HFFc6 (cell line): ENCODE results near the gene KRT9. TPM values are rescaled to one million over a fixed set of nuclear protein-coding genes. Genes with fewer than 3 reads are reported as not detected.
A peak's percentile ranks its signal among the peaks of the same experiment; 100 is the strongest.
"Not testable (repeated sequence)": the region's sequence is repeated elsewhere in the genome, so short reads cannot be mapped to it uniquely, and the experiment has no call there.

Source experiments
- DNase-seq: peaks from one replicate; pipeline ENCODE4 v3.0.0-alpha.2; 2018
- H3K27ac Mint-ChIP-seq: 2 replicates; pipeline ENCODE4 v1.8.0; 2020; ENCODE audit warnings: mild to moderate bottlenecking, mixed read lengths
- H3K27me3 Mint-ChIP-seq: 2 replicates; pipeline ENCODE4 v1.8.0; 2021; ENCODE audit warnings: mild to moderate bottlenecking, moderate library complexity, mixed read lengths; ENCODE audit not compliant: insufficient read depth
- H3K36me3 Mint-ChIP-seq: 2 replicates; pipeline ENCODE4 v1.8.0; 2021; ENCODE audit warnings: low read depth, mixed read lengths
- H3K4me1 Mint-ChIP-seq: 2 replicates; pipeline ENCODE4 v1.8.0; 2020; ENCODE audit warnings: low read depth, mixed read lengths
- H3K4me3 Mint-ChIP-seq: 2 replicates; pipeline ENCODE4 v1.8.0; 2020; ENCODE audit warnings: mild to moderate bottlenecking, moderate library complexity, mixed read lengths
- H3K9me3 Mint-ChIP-seq: 2 replicates; pipeline ENCODE4 v1.8.0; 2020; ENCODE audit warnings: mild to moderate bottlenecking, mixed read lengths
- total RNA-seq, 6 experiments: library from RNA; stranded (reverse); fragmentation: NEBNext Ultra II Directional; extraction: Animal tissue kit (Norgen Biotek cat#: 25700); gene quantifications; 2 replicates in 1 of 6; 3 replicates in 5 of 6; pipeline ENCODE4 v1.2.3, GENCODE V29; 2021
- TF ChIP-seq, protein P1 (sequence below): fragments of 200-600 bp; sonication (generic); IDR thresholded peaks from 2 replicates; pipeline ENCODE4 v1.5.0; 2021; ENCODE audit warnings: antibody characterized with exemption, mild to moderate bottlenecking

KRT9 gene
- total RNA-seq, 6 experiments from 2014 or later: not detected

DNA sequence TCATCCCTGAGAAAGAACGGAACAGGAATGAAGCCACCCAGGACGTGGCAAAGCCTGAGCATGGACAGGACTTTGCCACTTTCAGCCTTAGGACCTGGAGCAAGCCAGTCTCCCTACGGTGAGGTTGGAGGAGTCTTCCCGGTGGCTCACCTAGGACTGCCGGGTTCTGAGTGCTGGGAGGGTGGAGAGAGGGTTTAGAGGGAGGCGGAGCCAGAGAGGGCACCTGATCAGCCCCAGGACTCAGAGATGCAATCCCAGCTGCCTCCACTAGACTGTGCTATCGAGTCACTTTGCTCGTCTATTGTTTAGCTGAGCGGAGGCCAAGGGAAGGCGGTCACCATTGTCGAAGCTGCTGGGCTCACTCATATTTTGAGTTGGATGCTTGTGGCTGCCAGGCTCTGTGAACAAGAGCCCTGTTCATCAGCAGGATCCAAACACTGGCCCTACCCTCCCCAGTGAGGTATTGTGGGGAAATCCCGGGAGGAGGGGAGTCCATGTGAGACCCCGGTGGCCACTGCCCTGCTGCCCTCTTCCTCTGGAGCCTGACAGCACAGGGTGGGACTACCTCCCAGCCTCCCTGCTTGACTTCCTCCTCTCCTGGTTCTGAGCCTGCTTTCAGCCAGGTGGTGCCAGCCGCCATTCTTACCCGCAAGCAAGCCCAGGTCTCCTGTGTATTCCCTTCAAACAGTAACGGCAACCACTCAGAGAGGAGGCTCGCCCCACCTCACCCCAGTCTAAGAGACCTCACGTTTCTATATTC lies 7.8 kb upstream of the KRT9 start:
- TF ChIP-seq, protein P1, sequence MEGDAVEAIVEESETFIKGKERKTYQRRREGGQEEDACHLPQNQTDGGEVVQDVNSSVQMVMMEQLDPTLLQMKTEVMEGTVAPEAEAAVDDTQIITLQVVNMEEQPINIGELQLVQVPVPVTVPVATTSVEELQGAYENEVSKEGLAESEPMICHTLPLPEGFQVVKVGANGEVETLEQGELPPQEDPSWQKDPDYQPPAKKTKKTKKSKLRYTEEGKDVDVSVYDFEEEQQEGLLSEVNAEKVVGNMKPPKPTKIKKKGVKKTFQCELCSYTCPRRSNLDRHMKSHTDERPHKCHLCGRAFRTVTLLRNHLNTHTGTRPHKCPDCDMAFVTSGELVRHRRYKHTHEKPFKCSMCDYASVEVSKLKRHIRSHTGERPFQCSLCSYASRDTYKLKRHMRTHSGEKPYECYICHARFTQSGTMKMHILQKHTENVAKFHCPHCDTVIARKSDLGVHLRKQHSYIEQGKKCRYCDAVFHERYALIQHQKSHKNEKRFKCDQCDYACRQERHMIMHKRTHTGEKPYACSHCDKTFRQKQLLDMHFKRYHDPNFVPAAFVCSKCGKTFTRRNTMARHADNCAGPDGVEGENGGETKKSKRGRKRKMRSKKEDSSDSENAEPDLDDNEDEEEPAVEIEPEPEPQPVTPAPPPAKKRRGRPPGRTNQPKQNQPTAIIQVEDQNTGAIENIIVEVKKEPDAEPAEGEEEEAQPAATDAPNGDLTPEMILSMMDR: peak; percentile 82
- H3K4me1 Mint-ChIP-seq: peaks cover 11% of the 10 kb centered on the region

DNA sequence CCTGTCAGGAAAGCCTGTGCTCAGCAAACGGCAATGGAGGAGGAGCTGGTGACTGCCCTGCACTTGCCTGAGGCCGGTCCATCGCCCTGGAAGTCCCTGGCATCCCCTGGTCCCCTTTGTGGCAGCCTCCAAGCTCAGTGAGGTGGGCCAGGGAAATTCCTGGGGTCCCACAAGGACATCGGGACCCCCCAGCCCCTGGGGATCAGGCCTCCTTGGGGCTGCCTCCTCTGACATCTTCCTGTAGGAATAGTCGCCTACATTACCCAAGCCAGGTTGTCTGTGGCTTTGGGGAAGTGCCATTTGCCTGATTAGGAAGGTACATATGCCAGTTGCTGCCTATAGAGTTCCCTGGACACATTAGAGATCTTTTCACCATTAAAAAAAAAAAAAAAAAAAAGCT lies 7.1 kb upstream of the KRT9 start:
- Mint-ChIP-seq H3K27me3 (peaks cover 34% of the 10 kb centered on the region), H3K9me3 (no peaks in the 10 kb centered on the region), H3K27ac (no peak overlapping the region), H3K36me3 (no peaks in the 10 kb centered on the region), H3K4me3 (no peak overlapping the region), H3K4me1 (peaks cover 11% of the 10 kb centered on the region)
- DNase-seq: no peak
- TF ChIP-seq, protein P1: no peak

More for the DNA sequence above, 7.8 kb upstream of the KRT9 start:
- peak; percentile 33 for DNase-seq
- H3K27ac Mint-ChIP-seq: no peak overlapping the region
- H3K36me3 Mint-ChIP-seq: no peaks in the 10 kb centered on the region
- no peaks in the 10 kb centered on the region for H3K9me3 Mint-ChIP-seq
- no peak overlapping the region for H3K4me3 Mint-ChIP-seq
- peaks cover 38% of the 10 kb centered on the region for H3K27me3 Mint-ChIP-seq

DNA sequence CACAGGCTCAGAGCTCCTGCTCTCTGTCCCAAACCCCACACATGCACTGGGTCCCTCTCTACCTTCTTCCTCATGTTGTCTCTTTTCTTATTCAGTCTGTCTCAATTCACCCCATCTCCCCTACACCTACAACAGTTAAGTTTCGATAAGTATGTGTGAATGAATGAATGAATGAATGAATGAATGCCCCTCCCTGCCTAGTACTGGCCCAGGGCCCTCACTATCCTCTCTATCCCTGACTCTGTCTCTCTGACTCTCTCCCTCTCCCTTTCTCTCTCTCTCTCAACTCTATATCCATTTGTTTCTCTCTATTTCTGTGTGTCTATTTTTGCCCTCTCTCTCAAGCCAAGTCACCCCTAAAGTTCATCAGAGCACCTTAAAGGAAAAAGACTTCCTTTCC lies 6.7 kb upstream of the KRT9 start:
- Mint-ChIP-seq H3K27me3 (peaks cover 32% of the 10 kb centered on the region), H3K27ac (no peak overlapping the region), H3K4me3 (no peak overlapping the region), H3K9me3 (no peaks in the 10 kb centered on the region), H3K4me1 (peaks cover 11% of the 10 kb centered on the region), H3K36me3 (no peaks in the 10 kb centered on the region)
- TF ChIP-seq, protein P1: no peak
- no peak for DNase-seq

DNA sequence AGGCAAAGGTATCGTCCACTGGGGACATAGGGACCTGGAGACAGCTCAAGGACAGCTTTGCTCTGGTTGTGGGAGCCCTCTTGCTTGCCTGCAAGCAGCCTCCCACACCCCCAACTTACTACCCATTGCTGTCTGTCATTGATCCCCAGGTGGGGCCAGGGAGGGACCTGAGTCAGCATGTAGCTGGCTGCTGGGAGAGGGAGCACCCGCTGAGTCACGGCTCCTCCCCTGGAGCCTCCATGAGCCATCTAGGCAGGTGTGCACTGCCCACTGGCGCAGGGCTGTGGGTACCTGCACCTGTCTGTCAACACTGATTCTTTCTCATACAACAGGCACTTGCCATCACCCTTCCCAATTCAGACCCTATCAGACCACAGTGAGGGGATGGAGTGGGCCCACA lies 4.9 kb upstream of the KRT9 start:
- H3K9me3 Mint-ChIP-seq: not testable (repeated sequence)

DNA sequence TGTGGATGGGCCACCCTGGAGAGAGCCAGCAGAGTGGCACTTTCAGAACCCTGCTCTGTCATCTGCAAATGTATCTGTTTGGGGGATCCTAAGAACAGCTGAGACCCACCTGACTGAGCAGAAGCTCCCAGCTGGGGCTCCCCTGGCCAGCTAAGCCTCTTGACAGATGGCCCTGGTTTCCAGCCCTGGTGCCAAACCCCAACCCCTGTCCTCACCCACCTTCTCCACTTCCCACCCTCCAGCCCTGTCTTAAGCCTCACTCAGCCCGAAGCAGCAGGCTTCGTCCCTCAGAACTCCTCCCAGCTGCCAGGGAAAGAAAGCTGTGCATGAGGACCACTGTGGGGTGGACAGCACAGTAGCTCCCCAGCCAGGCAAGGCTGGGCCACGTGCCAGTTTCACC lies 3.5 kb upstream of the KRT9 start:
- TF ChIP-seq, protein P1: no peak
- peaks cover 45% of the 10 kb centered on the region for H3K27me3 Mint-ChIP-seq
- no peak for DNase-seq

More for the DNA sequence above, 4.9 kb upstream of the KRT9 start:
- not testable (repeated sequence) for H3K36me3 Mint-ChIP-seq, DNase-seq, H3K4me3 Mint-ChIP-seq, H3K27ac Mint-ChIP-seq
- Mint-ChIP-seq H3K27me3 (peaks cover 32% of the 10 kb centered on the region), H3K4me1 (peaks cover 11% of the 10 kb centered on the region)

DNA sequence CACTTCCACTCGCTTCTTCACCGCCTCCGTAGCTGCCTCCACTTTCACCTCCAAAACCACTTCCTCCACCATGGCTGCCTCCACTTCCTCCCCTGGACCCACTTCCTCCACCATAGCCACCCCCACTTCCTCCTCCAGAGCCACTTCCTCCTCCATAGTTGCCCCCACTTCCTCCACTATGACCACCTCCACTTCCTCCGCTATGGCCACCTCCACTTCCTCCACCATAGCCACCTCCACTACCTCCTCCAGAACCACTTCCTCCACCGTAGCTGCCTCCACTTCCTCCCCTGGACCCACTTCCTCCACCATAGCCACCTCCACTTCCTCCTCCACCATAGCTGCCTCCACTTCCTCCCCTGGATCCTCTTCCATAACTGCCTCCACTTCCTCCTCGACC lies 4.5 kb downstream of the KRT9 start:
- Mint-ChIP-seq H3K27me3 (peaks cover 69% of the 10 kb centered on the region), H3K9me3 (no peaks in the 10 kb centered on the region), H3K36me3 (no peaks in the 10 kb centered on the region), H3K27ac (no peak overlapping the region), H3K4me1 (no peaks in the 10 kb centered on the region), H3K4me3 (no peak overlapping the region)
- DNase-seq: no peak
- TF ChIP-seq, protein P1: no peak

More for the DNA sequence above, 3.5 kb upstream of the KRT9 start:
- peaks cover 2% of the 10 kb centered on the region; the same call in 1 of the 2 replicates for H3K4me1 Mint-ChIP-seq
- H3K36me3 Mint-ChIP-seq: no peaks in the 10 kb centered on the region
- H3K9me3 Mint-ChIP-seq: no peaks in the 10 kb centered on the region
- H3K27ac Mint-ChIP-seq: no peak overlapping the region
- H3K4me3 Mint-ChIP-seq: no peak overlapping the region
